ENCODE data around the gene LHFPL4. TPM values are rescaled to one million over a fixed set of nuclear protein-coding genes. Genes with fewer than 3 reads are reported as not detected.

The LHFPL4 gene
- total RNA-seq, 1 experiment from 2014 or later = not detected

DNA sequence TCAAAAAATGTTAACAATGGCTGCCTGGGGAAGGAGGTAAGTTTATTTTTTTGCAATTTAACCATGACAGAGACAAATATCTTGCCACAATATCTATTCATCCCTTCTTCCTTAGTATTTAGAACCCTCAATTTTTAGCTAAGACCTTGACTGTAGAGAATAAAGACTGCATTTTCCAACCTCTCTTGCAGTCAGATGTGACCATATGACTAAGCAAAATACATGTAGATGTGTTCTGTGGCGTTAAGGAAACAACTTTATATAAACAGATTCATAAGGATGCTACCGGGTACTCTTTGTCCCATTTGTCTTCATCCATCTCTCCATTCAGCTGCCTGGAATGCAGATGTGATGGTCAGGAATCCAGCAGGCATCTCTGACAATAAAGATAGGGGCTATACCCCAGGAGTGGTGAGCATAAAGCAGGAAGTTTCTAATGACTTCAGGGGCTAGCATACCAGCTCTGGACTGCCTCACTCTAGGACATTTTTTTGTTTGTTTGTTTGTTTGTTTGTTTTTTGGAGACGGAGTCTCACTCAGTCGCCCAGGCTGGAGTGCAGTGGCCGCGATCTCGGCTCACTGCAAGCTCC lies 41.1 kb downstream of the LHFPL4 start:
- BruUV-seq (replicated peaks) = no TSS peak
- Histone ChIP-seq H3F3A (ENCODE audit: insufficient read depth, low read depth) (no peaks in the 10 kb centered on the region), H3K27ac (no peak overlapping the region), H3K4me2 (no peak overlapping the region), H3K36me3 (ENCODE audit: low read depth) (no peaks in the 10 kb centered on the region), H3K79me2 (ENCODE audit: low read depth) (no peaks in the 10 kb centered on the region), H3K27me3 (ENCODE audit: insufficient read depth, low read depth) (peaks cover 43% of the 10 kb centered on the region), H3K4me3 (no peak overlapping the region), H2AFZ (no peak overlapping the region), H3K9me3 (ENCODE audit: insufficient read depth, low read depth) (no peaks in the 10 kb centered on the region), H3K9me2 (ENCODE audit: insufficient read depth) (no peaks in the 10 kb centered on the region), H3K4me1 (replicated peaks; ENCODE audit: insufficient read depth) (no peaks in the 10 kb centered on the region), H4K20me1 (ENCODE audit: insufficient read depth) (no peaks in the 10 kb centered on the region)
- DNase-seq = no peak
- TF ChIP-seq, protein P1, sequence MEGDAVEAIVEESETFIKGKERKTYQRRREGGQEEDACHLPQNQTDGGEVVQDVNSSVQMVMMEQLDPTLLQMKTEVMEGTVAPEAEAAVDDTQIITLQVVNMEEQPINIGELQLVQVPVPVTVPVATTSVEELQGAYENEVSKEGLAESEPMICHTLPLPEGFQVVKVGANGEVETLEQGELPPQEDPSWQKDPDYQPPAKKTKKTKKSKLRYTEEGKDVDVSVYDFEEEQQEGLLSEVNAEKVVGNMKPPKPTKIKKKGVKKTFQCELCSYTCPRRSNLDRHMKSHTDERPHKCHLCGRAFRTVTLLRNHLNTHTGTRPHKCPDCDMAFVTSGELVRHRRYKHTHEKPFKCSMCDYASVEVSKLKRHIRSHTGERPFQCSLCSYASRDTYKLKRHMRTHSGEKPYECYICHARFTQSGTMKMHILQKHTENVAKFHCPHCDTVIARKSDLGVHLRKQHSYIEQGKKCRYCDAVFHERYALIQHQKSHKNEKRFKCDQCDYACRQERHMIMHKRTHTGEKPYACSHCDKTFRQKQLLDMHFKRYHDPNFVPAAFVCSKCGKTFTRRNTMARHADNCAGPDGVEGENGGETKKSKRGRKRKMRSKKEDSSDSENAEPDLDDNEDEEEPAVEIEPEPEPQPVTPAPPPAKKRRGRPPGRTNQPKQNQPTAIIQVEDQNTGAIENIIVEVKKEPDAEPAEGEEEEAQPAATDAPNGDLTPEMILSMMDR (conservative IDR thresholded peaks at IDR 0.05) = no peak
- no peak for TF ChIP-seq EZH2 (IDR thresholded peaks at IDR 0.05; ENCODE audit: low read depth)
- ChIA-PET CTCF (no interaction called here), POLR2A (ENCODE audit: unreplicated experiment) (no interaction called here)
- intact Hi-C loops (cut with micrococcal nuclease; ENCODE audit: unreplicated experiment) = no loop called here

DNA sequence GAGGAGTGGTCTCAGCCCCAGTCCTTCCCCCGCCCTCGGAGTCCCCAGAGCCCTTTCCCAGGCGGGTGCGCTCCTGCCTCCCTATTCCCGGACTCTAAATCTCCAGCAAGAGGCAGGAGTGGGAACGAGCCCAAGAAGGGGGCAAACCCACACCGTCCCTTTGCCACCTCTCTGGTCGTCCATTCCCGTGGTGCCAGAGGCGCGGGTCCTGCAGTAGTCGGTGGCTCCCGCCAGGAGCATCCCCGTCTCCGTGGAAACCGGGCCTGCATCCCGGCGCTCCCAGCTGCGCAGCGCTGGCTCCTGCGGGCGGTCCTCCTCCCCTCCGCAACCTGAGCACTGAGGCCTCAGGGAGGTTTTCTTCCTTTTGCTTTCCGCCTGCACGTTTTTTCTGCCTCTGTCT lies 44.8 kb downstream of the LHFPL4 start:
- H3F3A ChIP-seq (ENCODE audit: insufficient read depth, low read depth) = no peaks in the 10 kb centered on the region
- DNase-seq = no peak
- BruUV-seq (replicated peaks) = no TSS peak
- H3K9me3 ChIP-seq (ENCODE audit: insufficient read depth, low read depth) = no peaks in the 10 kb centered on the region
- H3K9me2 ChIP-seq (ENCODE audit: insufficient read depth) = no peaks in the 10 kb centered on the region
- no peaks in the 10 kb centered on the region for H3K36me3 ChIP-seq (ENCODE audit: low read depth)
- no peak overlapping the region for H3K4me2 ChIP-seq
- H4K20me1 ChIP-seq (ENCODE audit: insufficient read depth) = no peaks in the 10 kb centered on the region
- CTCF ChIA-PET = no interaction called here
- no peak overlapping the region for H3K27ac ChIP-seq
- POLR2A ChIA-PET (ENCODE audit: unreplicated experiment) = no interaction called here
- TF ChIP-seq EZH2 (IDR thresholded peaks at IDR 0.05; ENCODE audit: low read depth) = no peak
- TF ChIP-seq, protein P1 (conservative IDR thresholded peaks at IDR 0.05) = no peak
- peaks cover 35% of the 10 kb centered on the region for H3K27me3 ChIP-seq (ENCODE audit: insufficient read depth, low read depth)
- no peak overlapping the region for H2AFZ ChIP-seq
- H3K4me1 ChIP-seq (replicated peaks; ENCODE audit: insufficient read depth) = no peaks in the 10 kb centered on the region
- intact Hi-C loops (cut with micrococcal nuclease; ENCODE audit: unreplicated experiment) = loop anchor here (10.0 kb wide), 1 partner anchor 296 kb away; no protein-coding TSS in a partner anchor
- H3K4me3 ChIP-seq = no peak overlapping the region
- no peaks in the 10 kb centered on the region for H3K79me2 ChIP-seq (ENCODE audit: low read depth)

DNA sequence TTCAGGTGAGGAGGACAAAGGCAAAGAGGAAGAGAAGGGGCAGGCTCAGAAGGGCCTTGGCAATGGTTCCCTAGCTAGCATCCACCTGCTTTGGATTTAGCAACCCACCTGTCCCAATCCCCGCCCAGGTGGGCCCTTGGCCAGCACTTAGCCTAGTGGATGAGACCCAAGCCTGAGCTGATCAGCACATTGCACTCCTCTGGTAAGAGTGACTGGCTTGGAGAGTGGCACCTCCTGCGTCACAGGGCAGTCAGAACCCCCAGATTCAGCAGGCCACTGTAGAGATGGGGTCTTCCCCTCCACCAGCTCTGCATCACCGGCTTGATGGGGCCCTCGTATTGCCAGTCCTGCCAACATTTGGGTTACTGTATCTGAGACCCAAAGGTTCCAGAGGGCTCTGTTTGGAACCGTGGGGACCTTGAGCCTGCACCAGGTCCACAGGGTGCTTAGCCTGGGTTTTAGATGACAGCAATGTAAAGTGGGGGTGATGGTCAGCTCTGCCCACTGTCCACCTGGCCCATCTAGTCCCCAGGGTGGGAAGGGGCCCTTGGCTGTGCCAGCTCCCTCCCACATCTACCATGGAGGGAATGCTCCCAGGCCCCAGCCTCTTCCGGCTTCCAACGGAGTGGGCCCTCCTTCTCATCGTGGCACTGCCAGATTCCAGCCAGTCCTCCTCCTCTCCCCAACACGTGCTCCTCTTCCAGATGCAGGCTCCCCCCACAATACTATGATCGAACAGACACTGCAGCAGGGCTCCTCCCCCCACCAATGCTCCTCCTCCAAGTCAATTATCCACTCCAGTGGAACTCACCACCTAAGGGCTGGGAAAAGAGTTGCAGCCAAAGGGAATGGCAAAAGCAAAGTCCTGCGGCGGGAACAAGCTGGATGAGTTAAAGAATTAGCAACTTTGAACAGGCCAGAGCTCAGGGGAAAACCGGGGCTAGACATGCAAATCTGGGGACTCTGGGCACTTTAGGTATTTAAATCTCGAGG lies 45.7 kb downstream of the LHFPL4 start:
- Histone ChIP-seq H3K27ac (no peak overlapping the region), H3K79me2 (ENCODE audit: low read depth) (no peaks in the 10 kb centered on the region), H3K4me1 (replicated peaks; ENCODE audit: insufficient read depth) (no peaks in the 10 kb centered on the region), H3K27me3 (ENCODE audit: insufficient read depth, low read depth) (peaks cover 35% of the 10 kb centered on the region), H3K4me2 (no peak overlapping the region), H2AFZ (no peak overlapping the region), H3F3A (ENCODE audit: insufficient read depth, low read depth) (no peaks in the 10 kb centered on the region), H3K4me3 (no peak overlapping the region), H4K20me1 (ENCODE audit: insufficient read depth) (no peaks in the 10 kb centered on the region), H3K9me3 (ENCODE audit: insufficient read depth, low read depth) (no peaks in the 10 kb centered on the region), H3K9me2 (ENCODE audit: insufficient read depth) (no peaks in the 10 kb centered on the region), H3K36me3 (ENCODE audit: low read depth) (no peaks in the 10 kb centered on the region)
- CTCF ChIA-PET = no interaction called here
- no peak for TF ChIP-seq EZH2 (IDR thresholded peaks at IDR 0.05; ENCODE audit: low read depth)
- TF ChIP-seq, protein P1 (conservative IDR thresholded peaks at IDR 0.05) = no peak
- no TSS peak for BruUV-seq (replicated peaks)
- POLR2A ChIA-PET (ENCODE audit: unreplicated experiment) = no interaction called here
- intact Hi-C loops (cut with micrococcal nuclease; ENCODE audit: unreplicated experiment) = loop anchor here (10.0 kb wide), 1 partner anchor 297 kb away; no protein-coding TSS in a partner anchor
- no peak for DNase-seq

All from PC-9 (cell line).